H1 (cell line): ENCODE measurements around the gene GAS6. TPM values are rescaled to one million over a fixed set of nuclear protein-coding genes. Genes with fewer than 3 reads are reported as not detected.

Experiments
- CTCF ChIA-PET: fragments of 300-600 bp; sonication (Branson Sonifier 250); formaldehyde crosslinking; loops from one replicate; lab custom pipeline; 2021; ENCODE audit not compliant: partially characterized antibody; lab: Charles Lee
- POLR2A ChIA-PET: fragments of 300-600 bp; sonication (Branson Sonifier 250); formaldehyde crosslinking; loops from one replicate; lab custom pipeline; 2021; ENCODE audit warnings: inconsistent platforms; ENCODE audit not compliant: partially characterized antibody; lab: Charles Lee
- DNase-seq, 2 experiments: peaks; one replicate each; pipeline versions ENCODE4 v3.0.0 to v3.0.0-alpha.2; 2010 to 2022; ENCODE audit warnings: low spot score in 2 of 2, low read depth in 1 of 2, mixed read lengths in 1 of 2
- FAIRE-seq: peaks from 2 replicates; lab custom pipeline; 2011; peaks lifted over from hg19 to GRCh38; lab: Jason Lieb, UNC
- H2AFZ ChIP-seq: 2 replicates; pipeline ENCODE4 v1.8.1; 2012; ENCODE audit warnings: low read length, inconsistent platforms
- H2AK5ac ChIP-seq: 2 replicates; pipeline ENCODE4 v1.6.1; 2013; ENCODE audit warnings: low read depth, low read length
- H2BK120ac ChIP-seq: replicated peaks from 2 replicates; pipeline ENCODE3; 2013; ENCODE audit warnings: low read depth, low read length, inconsistent platforms
- H2BK12ac ChIP-seq: 2 replicates; pipeline ENCODE4 v1.6.1; 2013; ENCODE audit warnings: low read depth, low read length
- H2BK15ac ChIP-seq: 2 replicates; pipeline ENCODE4 v1.6.1; 2013; ENCODE audit warnings: low read length
- H2BK20ac ChIP-seq: 2 replicates; pipeline ENCODE4 v1.6.1; 2013; ENCODE audit warnings: low read length
- H2BK5ac ChIP-seq: 2 replicates; pipeline ENCODE4 v1.6.1; 2013; ENCODE audit warnings: low read depth, low read length
- H3K14ac ChIP-seq: 2 replicates; pipeline ENCODE4 v1.6.1; 2013; ENCODE audit warnings: inconsistent platforms; ENCODE audit not compliant: insufficient read length
- H3K18ac ChIP-seq: 2 replicates; pipeline ENCODE4 v1.6.1; 2013; ENCODE audit warnings: low read length; ENCODE audit errors: extremely low read depth
- H3K23ac ChIP-seq: 2 replicates; pipeline ENCODE4 v1.6.1; 2013; ENCODE audit warnings: inconsistent platforms; ENCODE audit not compliant: insufficient read length
- H3K23me2 ChIP-seq: 2 replicates; pipeline ENCODE4 v1.6.1; 2013; ENCODE audit warnings: low read depth, low read length
- H3K27ac ChIP-seq: 2 replicates; pipeline ENCODE4 v1.6.1; 2011; ENCODE audit warnings: low read depth, low read length, inconsistent platforms
- H3K27me3 ChIP-seq, 4 experiments: replicated peaks in 1 of 4; 1 replicate in 1 of 4; 2 replicates in 3 of 4; pipeline versions ENCODE4 v1.6.1 to v1.8.1; 2011 to 2013; ENCODE audit warnings: low read length in 3 of 4, mild to moderate bottlenecking in 3 of 4, inconsistent platforms in 2 of 4, mixed read lengths in 2 of 4, moderate library complexity in 1 of 4; ENCODE audit not compliant: control insufficient read depth in 3 of 4, insufficient read depth in 3 of 4; ENCODE audit errors: extremely low read depth in 1 of 4
- H3K36me3 ChIP-seq, 4 experiments: 2 replicates each; pipeline versions ENCODE4 v1.6.1 to v1.8.1; 2011 to 2013; ENCODE audit warnings: mild to moderate bottlenecking in 4 of 4, low read length in 3 of 4, moderate library complexity in 2 of 4, control low read depth in 1 of 4, inconsistent platforms in 1 of 4; ENCODE audit not compliant: insufficient read depth in 4 of 4, control insufficient read depth in 2 of 4
- H3K4ac ChIP-seq: replicated peaks from 2 replicates; pipeline ENCODE3; 2013; ENCODE audit warnings: low read length, low read depth, mixed read lengths, inconsistent platforms; ENCODE audit not compliant: insufficient read length
- H3K4me1 ChIP-seq, 4 experiments: replicated peaks in 1 of 4; 1 replicate in 1 of 4; 2 replicates in 3 of 4; pipeline versions ENCODE4 v1.6.1 to v1.8.1; 2011 to 2013; ENCODE audit warnings: low read length in 3 of 4, inconsistent platforms in 2 of 4, mixed read lengths in 1 of 4; ENCODE audit not compliant: insufficient read depth in 4 of 4, control insufficient read depth in 3 of 4
- H3K4me2 ChIP-seq, 2 experiments: 2 replicates each; pipeline versions ENCODE4 v1.6.1 to v1.8.1; 2011 to 2013; ENCODE audit warnings: low read depth in 2 of 2, low read length in 2 of 2, control low read depth in 1 of 2, inconsistent platforms in 1 of 2, mild to moderate bottlenecking in 1 of 2; ENCODE audit not compliant: insufficient read depth in 1 of 2
- H3K4me3 ChIP-seq, 4 experiments: fragments of 200-600, 300-600 bp in 1 of 4; sonication (generic), shearing (Covaris generic), sonication (Bioruptor Twin) in 1 of 4; 2 replicates each; pipeline versions ENCODE4 v1.5.1 to v1.8.1; 2011 to 2016; ENCODE audit warnings: low read length in 4 of 4, low read depth in 3 of 4, control low read depth in 2 of 4, inconsistent platforms in 2 of 4, mild to moderate bottlenecking in 2 of 4, mixed read lengths in 1 of 4, moderate library complexity in 1 of 4; ENCODE audit not compliant: insufficient read depth in 2 of 4; ENCODE audit errors: extremely low read depth in 1 of 4
- H3K56ac ChIP-seq: replicated peaks from 2 replicates; pipeline ENCODE3; 2013; ENCODE audit warnings: low read depth, mild to moderate bottlenecking, mixed read lengths, low read length, inconsistent platforms; ENCODE audit not compliant: insufficient read length
- H3K79me1 ChIP-seq: 2 replicates; pipeline ENCODE4 v1.6.1; 2013; ENCODE audit warnings: low read depth, low read length, control low read depth
- H3K79me2 ChIP-seq, 2 experiments: 2 replicates each; pipeline versions ENCODE4 v1.6.1 to v1.8.1; 2012 to 2013; ENCODE audit warnings: low read length in 2 of 2, mild to moderate bottlenecking in 2 of 2, inconsistent platforms in 1 of 2; ENCODE audit not compliant: insufficient read depth in 2 of 2, control insufficient read depth in 1 of 2
- H3K9ac ChIP-seq, 4 experiments: replicated peaks in 1 of 4; 1 replicate in 1 of 4; 2 replicates in 3 of 4; pipeline versions ENCODE4 v1.6.1 to v1.8.1; 2011 to 2013; ENCODE audit warnings: low read depth in 3 of 4, low read length in 3 of 4, control low read depth in 2 of 4, mild to moderate bottlenecking in 2 of 4, moderate library complexity in 2 of 4, inconsistent platforms in 1 of 4; ENCODE audit errors: extremely low read depth in 1 of 4
- H3K9me3 ChIP-seq, 2 experiments: 2 replicates each; pipeline versions ENCODE4 v1.6.1 to v1.8.1; 2012 to 2013; ENCODE audit warnings: mild to moderate bottlenecking in 2 of 2, moderate library complexity in 2 of 2, control low read depth in 1 of 2, inconsistent platforms in 1 of 2, low read depth in 1 of 2, low read length in 1 of 2, mixed read lengths in 1 of 2; ENCODE audit not compliant: insufficient read depth in 2 of 2
- H4K20me1 ChIP-seq, 2 experiments: replicated peaks in 1 of 2; 2 replicates each; pipeline versions ENCODE3 to v1.8.1; 2011 to 2013; ENCODE audit warnings: inconsistent platforms in 2 of 2, low read length in 2 of 2, mild to moderate bottlenecking in 1 of 2; ENCODE audit not compliant: insufficient read depth in 2 of 2, control insufficient read depth in 1 of 2
- H4K5ac ChIP-seq: 2 replicates; pipeline ENCODE4 v1.6.1; 2013; ENCODE audit warnings: low read length, low read depth, mixed read lengths, inconsistent platforms; ENCODE audit not compliant: insufficient read length
- H4K8ac ChIP-seq: 2 replicates; pipeline ENCODE4 v1.8.0; 2013; ENCODE audit warnings: mild to moderate bottlenecking, moderate library complexity, low read length, inconsistent platforms; ENCODE audit not compliant: insufficient read depth; ENCODE audit errors: extremely low read depth
- H4K91ac ChIP-seq: replicated peaks from 2 replicates; pipeline ENCODE3; 2013; ENCODE audit warnings: low read length, mixed read lengths, inconsistent platforms; ENCODE audit not compliant: insufficient read length
- ASH2L ChIP-seq: fragments of 200-600, 300-600 bp; sonication (generic); IDR thresholded peaks from one replicate; pipeline ENCODE4 v1.7.1; 2017; ENCODE audit warnings: low read length
- BCL11A ChIP-seq, 2 experiments: IDR thresholded peaks; one replicate each; pipeline ENCODE4 v1.6.1; 2011; ENCODE audit warnings: low read depth in 2 of 2, low read length in 2 of 2, mild to moderate bottlenecking in 2 of 2
- CHD2 ChIP-seq: IDR thresholded peaks from 2 replicates; pipeline ENCODE4 v1.6.1; 2012; ENCODE audit warnings: low read length, improper control_type of control experiment
- EP300 ChIP-seq, 2 experiments: IDR thresholded peaks; 1 replicate in 1 of 2; 2 replicates in 1 of 2; pipeline ENCODE4 v1.6.1; 2011 to 2012; ENCODE audit warnings: low read depth in 2 of 2, low read length in 2 of 2, mild to moderate bottlenecking in 2 of 2, borderline replicate concordance in 1 of 2, inconsistent platforms in 1 of 2, moderate library complexity in 1 of 2
- HDAC6 ChIP-seq: IDR thresholded peaks from one replicate; pipeline ENCODE4 v1.7.1; 2012; ENCODE audit warnings: low read depth, mild to moderate bottlenecking, inconsistent platforms, low read length, moderate library complexity
- JUN ChIP-seq: IDR thresholded peaks from 2 replicates; pipeline ENCODE4 v1.6.1; 2011; ENCODE audit warnings: low read depth, mild to moderate bottlenecking, improper control_type of control experiment, low read length
- PHF8 ChIP-seq: fragments of 200-600 bp; sonication (generic); conservative IDR thresholded peaks from 2 replicates; pipeline ENCODE4 v1.7.1; 2012; ENCODE audit warnings: low read depth, mild to moderate bottlenecking, inconsistent platforms, low read length, moderate library complexity
- RXRA ChIP-seq: IDR thresholded peaks from 2 replicates; pipeline ENCODE4 v1.6.1; 2011; ENCODE audit warnings: low read depth, mild to moderate bottlenecking, low read length, moderate library complexity; ENCODE audit not compliant: insufficient read depth
- SP1 ChIP-seq: IDR thresholded peaks from 2 replicates; pipeline ENCODE4 v1.6.1; 2011; ENCODE audit warnings: low read depth, low read length
- TCF12 ChIP-seq: IDR thresholded peaks from 2 replicates; pipeline ENCODE4 v1.6.1; 2011; ENCODE audit warnings: low read depth, mild to moderate bottlenecking, low read length
- WGBS, 2 experiments: shearing (Covaris generic) in 1 of 2; methylation state at CpG; one replicate each; pipeline versions ENCODE4 v1.1.6 to v1.1.7; 2013 to 2015; ENCODE audit warnings: low lambda C conversion rate in 2 of 2, mixed read lengths in 2 of 2, inconsistent platforms in 1 of 2, low coverage in 1 of 2, missing lambda C conversion rate in 1 of 2; ENCODE audit not compliant: insufficient replicate concordance in 2 of 2, insufficient coverage in 1 of 2, insufficient read length in 1 of 2; ENCODE audit errors: extremely low coverage in 1 of 2, missing lambda C conversion rate in 1 of 2; 5-methylcytosine and 5-hydroxymethylcytosine counted together
- polyA plus RNA-seq, 7 experiments: library from polyadenylated mRNA; depleted of rRNA in 3 of 7; stranded (reverse) in 5 of 7; unstranded in 2 of 7; fragments of >200 nt in 5 of 7; fragments of 200-250 nt in 2 of 7; gene quantifications; 1 replicate in 5 of 7; 2 replicates in 1 of 7; 4 replicates in 1 of 7; pipeline versions ENCODE4 v1.2.1 to v1.2.3, GENCODE V29; 2011 to 2013; ENCODE audit warnings: missing spikeins in 2 of 7, mixed read lengths in 2 of 7
- total RNA-seq: library from RNA; stranded (reverse); fragmentation: NEBNext Ultra II Directional; extraction: Animal tissue kit (Norgen Biotek cat#: 25700); gene quantifications from 2 replicates; pipeline ENCODE4 v1.2.1, GENCODE V29; 2021
- TF ChIP-seq, protein P1 (sequence below), 3 experiments: IDR thresholded peaks; 1 replicate in 2 of 3; 2 replicates in 1 of 3; pipeline versions ENCODE4 v1.5.1 to v1.6.1; 2011; ENCODE audit warnings: low read length in 3 of 3, mild to moderate bottlenecking in 3 of 3, inconsistent platforms in 2 of 3, low read depth in 1 of 3, moderate library complexity in 1 of 3; ENCODE audit not compliant: insufficient read depth in 1 of 3; ENCODE audit errors: control extremely low read depth in 1 of 3

Gene GAS6
- total and polyA plus RNA-seq, 2 of the 8 experiments (the other 6 are each of a cell fraction or from before 2014, with no cell fraction given): 18.6 to 31.0 TPM

- Histone ChIP-seq H3K79me2 (no peaks in the 10 kb centered on the region), H2BK15ac (no peak overlapping the region), H3K14ac (no peak overlapping the region), H3K23me2 (no peaks in the 10 kb centered on the region), H3K27ac (no peak overlapping the region), H3K18ac (no peak overlapping the region), H4K8ac (no peak overlapping the region), H2AK5ac (no peak overlapping the region), H3K36me3 (peaks cover 0 to 13% (median 4%) of the 10 kb centered on the region in 4 experiments; a peak in 3 of 8 replicates), H3K79me1 (no peaks in the 10 kb centered on the region), H2BK5ac (no peak overlapping the region), H3K4me2 (no peak overlapping the region), H2BK12ac (no peak overlapping the region), H3K4me1 (peaks cover 0 to 7% (median 0%) of the 10 kb centered on the region in 4 experiments; a peak in 2 of 7 replicates), H4K5ac (no peak overlapping the region), H3K4ac (no peak overlapping the region), H3K9ac (no peak overlapping the region), H3K23ac (no peak overlapping the region), H2BK20ac (no peak overlapping the region), H2AFZ (no peak overlapping the region), H3K56ac (no peak overlapping the region), H2BK120ac (no peak overlapping the region), H3K9me3 (no peaks in the 10 kb centered on the region), H4K91ac (no peak overlapping the region), H3K27me3 (no peaks in the 10 kb centered on the region; a peak in 1 of 7 replicates), H3K4me3 (no peak overlapping the region), H4K20me1 (no peaks in the 10 kb centered on the region)
- FAIRE-seq (no peak), DNase-seq (no peak)
- POLR2A ChIA-PET: no interaction called here
- TF ChIP-seq, protein P1, sequence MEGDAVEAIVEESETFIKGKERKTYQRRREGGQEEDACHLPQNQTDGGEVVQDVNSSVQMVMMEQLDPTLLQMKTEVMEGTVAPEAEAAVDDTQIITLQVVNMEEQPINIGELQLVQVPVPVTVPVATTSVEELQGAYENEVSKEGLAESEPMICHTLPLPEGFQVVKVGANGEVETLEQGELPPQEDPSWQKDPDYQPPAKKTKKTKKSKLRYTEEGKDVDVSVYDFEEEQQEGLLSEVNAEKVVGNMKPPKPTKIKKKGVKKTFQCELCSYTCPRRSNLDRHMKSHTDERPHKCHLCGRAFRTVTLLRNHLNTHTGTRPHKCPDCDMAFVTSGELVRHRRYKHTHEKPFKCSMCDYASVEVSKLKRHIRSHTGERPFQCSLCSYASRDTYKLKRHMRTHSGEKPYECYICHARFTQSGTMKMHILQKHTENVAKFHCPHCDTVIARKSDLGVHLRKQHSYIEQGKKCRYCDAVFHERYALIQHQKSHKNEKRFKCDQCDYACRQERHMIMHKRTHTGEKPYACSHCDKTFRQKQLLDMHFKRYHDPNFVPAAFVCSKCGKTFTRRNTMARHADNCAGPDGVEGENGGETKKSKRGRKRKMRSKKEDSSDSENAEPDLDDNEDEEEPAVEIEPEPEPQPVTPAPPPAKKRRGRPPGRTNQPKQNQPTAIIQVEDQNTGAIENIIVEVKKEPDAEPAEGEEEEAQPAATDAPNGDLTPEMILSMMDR (IDR thresholded peaks at IDR 0.05; ENCODE audit: control extremely low read depth in 1 of 3, insufficient read depth in 1 of 3, low read depth in 1 of 3, low read length in 3 of 3): no peak
- no peak for TF ChIP-seq PHF8
- TF ChIP-seq BCL11A (IDR thresholded peaks at IDR 0.05; ENCODE audit: low read depth in 2 of 2, low read length in 2 of 2): no peak
- TF ChIP-seq HDAC6: no peak
- TF ChIP-seq EP300 (IDR thresholded peaks at IDR 0.05; ENCODE audit: borderline replicate concordance in 1 of 2, low read depth in 2 of 2, low read length in 2 of 2): no peak
- no peak for TF ChIP-seq RXRA
- TF ChIP-seq ASH2L: no peak
- TF ChIP-seq TCF12: no peak
- no peak for TF ChIP-seq CHD2
- TF ChIP-seq SP1: no peak
- no peak for TF ChIP-seq JUN
- CTCF ChIA-PET: interaction anchor here (2.0 kb wide), 1 partner anchor 13 kb away, joined by 10 read pairs; no protein-coding TSS in a partner anchor
- WGBS, 2 experiments: 88% methylated on average over 19 of the region's 19 CpGs; no CpG with 5 or more reads in 1 of the 2 experiments
Measured at GRCh38 chr13:113827021-113827420, 36.9 kb downstream of the GAS6 start.
